H1 (cell line): Measurements from ENCODE around the gene SCARB2. TPM values are rescaled to one million over a fixed set of nuclear protein-coding genes. Genes with fewer than 3 reads are reported as not detected.
A peak's percentile ranks its signal among the peaks of the same experiment; 100 is the strongest.

ENCODE experiments used
- CTCF ChIA-PET: fragments of 300-600 bp; sonication (Branson Sonifier 250); formaldehyde crosslinking; loops from one replicate; lab custom pipeline; 2021; ENCODE audit not compliant: partially characterized antibody; lab: Charles Lee
- POLR2A ChIA-PET: fragments of 300-600 bp; sonication (Branson Sonifier 250); formaldehyde crosslinking; loops from one replicate; lab custom pipeline; 2021; ENCODE audit warnings: inconsistent platforms; ENCODE audit not compliant: partially characterized antibody; lab: Charles Lee
- DNase-seq, 2 experiments: peaks; one replicate each; pipeline versions ENCODE4 v3.0.0 to v3.0.0-alpha.2; 2010 to 2022; ENCODE audit warnings: low spot score in 2 of 2, low read depth in 1 of 2, mixed read lengths in 1 of 2
- FAIRE-seq: peaks from 2 replicates; lab custom pipeline; 2011; peaks lifted over from hg19 to GRCh38; lab: Jason Lieb, UNC
- H2AFZ ChIP-seq: 2 replicates; pipeline ENCODE4 v1.8.1; 2012; ENCODE audit warnings: low read length, inconsistent platforms
- H2AK5ac ChIP-seq: 2 replicates; pipeline ENCODE4 v1.6.1; 2013; ENCODE audit warnings: low read depth, low read length
- H2BK120ac ChIP-seq: replicated peaks from 2 replicates; pipeline ENCODE3; 2013; ENCODE audit warnings: low read depth, low read length, inconsistent platforms
- H2BK12ac ChIP-seq: 2 replicates; pipeline ENCODE4 v1.6.1; 2013; ENCODE audit warnings: low read depth, low read length
- H2BK15ac ChIP-seq: 2 replicates; pipeline ENCODE4 v1.6.1; 2013; ENCODE audit warnings: low read length
- H2BK20ac ChIP-seq: 2 replicates; pipeline ENCODE4 v1.6.1; 2013; ENCODE audit warnings: low read length
- H2BK5ac ChIP-seq: 2 replicates; pipeline ENCODE4 v1.6.1; 2013; ENCODE audit warnings: low read depth, low read length
- H3K14ac ChIP-seq: 2 replicates; pipeline ENCODE4 v1.6.1; 2013; ENCODE audit warnings: inconsistent platforms; ENCODE audit not compliant: insufficient read length
- H3K18ac ChIP-seq: 2 replicates; pipeline ENCODE4 v1.6.1; 2013; ENCODE audit warnings: low read length; ENCODE audit errors: extremely low read depth
- H3K23ac ChIP-seq: 2 replicates; pipeline ENCODE4 v1.6.1; 2013; ENCODE audit warnings: inconsistent platforms; ENCODE audit not compliant: insufficient read length
- H3K23me2 ChIP-seq: 2 replicates; pipeline ENCODE4 v1.6.1; 2013; ENCODE audit warnings: low read depth, low read length
- H3K27ac ChIP-seq: 2 replicates; pipeline ENCODE4 v1.6.1; 2011; ENCODE audit warnings: low read depth, low read length, inconsistent platforms
- H3K27me3 ChIP-seq, 4 experiments: replicated peaks in 1 of 4; 1 replicate in 1 of 4; 2 replicates in 3 of 4; pipeline versions ENCODE4 v1.6.1 to v1.8.1; 2011 to 2013; ENCODE audit warnings: low read length in 3 of 4, mild to moderate bottlenecking in 3 of 4, inconsistent platforms in 2 of 4, mixed read lengths in 2 of 4, moderate library complexity in 1 of 4; ENCODE audit not compliant: control insufficient read depth in 3 of 4, insufficient read depth in 3 of 4; ENCODE audit errors: extremely low read depth in 1 of 4
- H3K36me3 ChIP-seq, 4 experiments: 2 replicates each; pipeline versions ENCODE4 v1.6.1 to v1.8.1; 2011 to 2013; ENCODE audit warnings: mild to moderate bottlenecking in 4 of 4, low read length in 3 of 4, moderate library complexity in 2 of 4, control low read depth in 1 of 4, inconsistent platforms in 1 of 4; ENCODE audit not compliant: insufficient read depth in 4 of 4, control insufficient read depth in 2 of 4
- H3K4ac ChIP-seq: replicated peaks from 2 replicates; pipeline ENCODE3; 2013; ENCODE audit warnings: low read length, low read depth, mixed read lengths, inconsistent platforms; ENCODE audit not compliant: insufficient read length
- H3K4me1 ChIP-seq, 4 experiments: replicated peaks in 1 of 4; 1 replicate in 1 of 4; 2 replicates in 3 of 4; pipeline versions ENCODE4 v1.6.1 to v1.8.1; 2011 to 2013; ENCODE audit warnings: low read length in 3 of 4, inconsistent platforms in 2 of 4, mixed read lengths in 1 of 4; ENCODE audit not compliant: insufficient read depth in 4 of 4, control insufficient read depth in 3 of 4
- H3K4me2 ChIP-seq, 2 experiments: 2 replicates each; pipeline versions ENCODE4 v1.6.1 to v1.8.1; 2011 to 2013; ENCODE audit warnings: low read depth in 2 of 2, low read length in 2 of 2, control low read depth in 1 of 2, inconsistent platforms in 1 of 2, mild to moderate bottlenecking in 1 of 2; ENCODE audit not compliant: insufficient read depth in 1 of 2
- H3K4me3 ChIP-seq, 4 experiments: fragments of 200-600, 300-600 bp in 1 of 4; sonication (generic), shearing (Covaris generic), sonication (Bioruptor Twin) in 1 of 4; 2 replicates each; pipeline versions ENCODE4 v1.5.1 to v1.8.1; 2011 to 2016; ENCODE audit warnings: low read length in 4 of 4, low read depth in 3 of 4, control low read depth in 2 of 4, inconsistent platforms in 2 of 4, mild to moderate bottlenecking in 2 of 4, mixed read lengths in 1 of 4, moderate library complexity in 1 of 4; ENCODE audit not compliant: insufficient read depth in 2 of 4; ENCODE audit errors: extremely low read depth in 1 of 4
- H3K56ac ChIP-seq: replicated peaks from 2 replicates; pipeline ENCODE3; 2013; ENCODE audit warnings: low read depth, mild to moderate bottlenecking, mixed read lengths, low read length, inconsistent platforms; ENCODE audit not compliant: insufficient read length
- H3K79me1 ChIP-seq: 2 replicates; pipeline ENCODE4 v1.6.1; 2013; ENCODE audit warnings: low read depth, low read length, control low read depth
- H3K79me2 ChIP-seq, 2 experiments: 2 replicates each; pipeline versions ENCODE4 v1.6.1 to v1.8.1; 2012 to 2013; ENCODE audit warnings: low read length in 2 of 2, mild to moderate bottlenecking in 2 of 2, inconsistent platforms in 1 of 2; ENCODE audit not compliant: insufficient read depth in 2 of 2, control insufficient read depth in 1 of 2
- H3K9ac ChIP-seq, 4 experiments: replicated peaks in 1 of 4; 1 replicate in 1 of 4; 2 replicates in 3 of 4; pipeline versions ENCODE4 v1.6.1 to v1.8.1; 2011 to 2013; ENCODE audit warnings: low read depth in 3 of 4, low read length in 3 of 4, control low read depth in 2 of 4, mild to moderate bottlenecking in 2 of 4, moderate library complexity in 2 of 4, inconsistent platforms in 1 of 4; ENCODE audit errors: extremely low read depth in 1 of 4
- H3K9me3 ChIP-seq, 2 experiments: 2 replicates each; pipeline versions ENCODE4 v1.6.1 to v1.8.1; 2012 to 2013; ENCODE audit warnings: mild to moderate bottlenecking in 2 of 2, moderate library complexity in 2 of 2, control low read depth in 1 of 2, inconsistent platforms in 1 of 2, low read depth in 1 of 2, low read length in 1 of 2, mixed read lengths in 1 of 2; ENCODE audit not compliant: insufficient read depth in 2 of 2
- H4K20me1 ChIP-seq, 2 experiments: replicated peaks in 1 of 2; 2 replicates each; pipeline versions ENCODE3 to v1.8.1; 2011 to 2013; ENCODE audit warnings: inconsistent platforms in 2 of 2, low read length in 2 of 2, mild to moderate bottlenecking in 1 of 2; ENCODE audit not compliant: insufficient read depth in 2 of 2, control insufficient read depth in 1 of 2
- H4K5ac ChIP-seq: 2 replicates; pipeline ENCODE4 v1.6.1; 2013; ENCODE audit warnings: low read length, low read depth, mixed read lengths, inconsistent platforms; ENCODE audit not compliant: insufficient read length
- H4K8ac ChIP-seq: 2 replicates; pipeline ENCODE4 v1.8.0; 2013; ENCODE audit warnings: mild to moderate bottlenecking, moderate library complexity, low read length, inconsistent platforms; ENCODE audit not compliant: insufficient read depth; ENCODE audit errors: extremely low read depth
- H4K91ac ChIP-seq: replicated peaks from 2 replicates; pipeline ENCODE3; 2013; ENCODE audit warnings: low read length, mixed read lengths, inconsistent platforms; ENCODE audit not compliant: insufficient read length
- BRCA1 ChIP-seq: IDR thresholded peaks from 2 replicates; pipeline ENCODE4 v1.6.1; 2012; ENCODE audit warnings: low read depth, low read length, improper control_type of control experiment
- HDAC6 ChIP-seq: IDR thresholded peaks from one replicate; pipeline ENCODE4 v1.7.1; 2012; ENCODE audit warnings: low read depth, mild to moderate bottlenecking, inconsistent platforms, low read length, moderate library complexity
- JUND ChIP-seq: IDR thresholded peaks from 2 replicates; pipeline ENCODE4 v1.6.1; 2011; ENCODE audit warnings: mild to moderate bottlenecking, improper control_type of control experiment, low read length
- KDM5A ChIP-seq: fragments of 200-600 bp; IDR thresholded peaks from 2 replicates; pipeline ENCODE4 v1.7.1; 2012; ENCODE audit warnings: mild to moderate bottlenecking, low read length, inconsistent platforms, mixed read lengths
- RBBP5 ChIP-seq: IDR thresholded peaks from 2 replicates; pipeline ENCODE4 v1.7.1; 2012; ENCODE audit warnings: low read depth, mild to moderate bottlenecking, inconsistent platforms, low read length, moderate library complexity, borderline replicate concordance
- SP1 ChIP-seq: IDR thresholded peaks from 2 replicates; pipeline ENCODE4 v1.6.1; 2011; ENCODE audit warnings: low read depth, low read length
- TAF1 ChIP-seq: IDR thresholded peaks from 2 replicates; pipeline ENCODE4 v1.6.1; 2011; ENCODE audit warnings: mild to moderate bottlenecking, low read depth, low read length
- WGBS, 2 experiments: shearing (Covaris generic) in 1 of 2; methylation state at CpG; one replicate each; pipeline versions ENCODE4 v1.1.6 to v1.1.7; 2013 to 2015; ENCODE audit warnings: low lambda C conversion rate in 2 of 2, mixed read lengths in 2 of 2, inconsistent platforms in 1 of 2, low coverage in 1 of 2, missing lambda C conversion rate in 1 of 2; ENCODE audit not compliant: insufficient replicate concordance in 2 of 2, insufficient coverage in 1 of 2, insufficient read length in 1 of 2; ENCODE audit errors: extremely low coverage in 1 of 2, missing lambda C conversion rate in 1 of 2; 5-methylcytosine and 5-hydroxymethylcytosine counted together
- polyA plus RNA-seq, 7 experiments: library from polyadenylated mRNA; depleted of rRNA in 3 of 7; stranded (reverse) in 5 of 7; unstranded in 2 of 7; fragments of >200 nt in 5 of 7; fragments of 200-250 nt in 2 of 7; gene quantifications; 1 replicate in 5 of 7; 2 replicates in 1 of 7; 4 replicates in 1 of 7; pipeline versions ENCODE4 v1.2.1 to v1.2.3, GENCODE V29; 2011 to 2013; ENCODE audit warnings: missing spikeins in 2 of 7, mixed read lengths in 2 of 7
- total RNA-seq: library from RNA; stranded (reverse); fragmentation: NEBNext Ultra II Directional; extraction: Animal tissue kit (Norgen Biotek cat#: 25700); gene quantifications from 2 replicates; pipeline ENCODE4 v1.2.1, GENCODE V29; 2021

Gene SCARB2
- total and polyA plus RNA-seq, 2 of the 8 experiments (the other 6 are each of a cell fraction or from before 2014, with no cell fraction given), result 18.5 to 35.7 TPM

GRCh38 chr4:76179398-76180318 lies 34.0 kb downstream of the SCARB2 start:
- CTCF ChIA-PET, result interaction anchor here (0.6 to 9.0 kb wide), 64 partner anchors 9 to 579 kb away, joined by 3 to 153 read pairs (median 5); partner anchors contain the start of genes FAM47E and STBD1
- H4K20me1 ChIP-seq, result peaks cover 0 to 4% of the 10 kb centered on the region in 2 experiments
- H3K4me3 ChIP-seq, result no peak overlapping the region
- DNase-seq (peak; percentile 59 to 93), FAIRE-seq (peak; percentile 80)
- no peaks in the 10 kb centered on the region for H3K9me3 ChIP-seq
- no peak overlapping the region for H2BK120ac ChIP-seq
- H3K18ac ChIP-seq, result no peak overlapping the region
- no peak overlapping the region for H3K14ac ChIP-seq
- H2BK20ac ChIP-seq, result no peak overlapping the region
- POLR2A ChIA-PET, result interaction anchor here (1.1 to 1.5 kb wide), 3 partner anchors 31 to 198 kb away, joined by 3 to 4 read pairs (median 4); partner anchors contain the start of gene NUP54
- H4K91ac ChIP-seq, result no peak overlapping the region
- no peak overlapping the region for H4K5ac ChIP-seq
- no peak overlapping the region for H3K56ac ChIP-seq
- H3K4ac ChIP-seq, result no peak overlapping the region
- no peaks in the 10 kb centered on the region; a peak in 1 of 8 replicates for H3K36me3 ChIP-seq
- H3K79me1 ChIP-seq, result no peaks in the 10 kb centered on the region
- H3K27ac ChIP-seq, result no peak overlapping the region
- H2AFZ ChIP-seq, result no peak overlapping the region
- no peak overlapping the region for H4K8ac ChIP-seq
- H3K4me2 ChIP-seq, result no peak overlapping the region
- no peaks in the 10 kb centered on the region for H3K79me2 ChIP-seq
- H3K9ac ChIP-seq, result no peak overlapping the region
- H3K23me2 ChIP-seq, result no peaks in the 10 kb centered on the region
- no peaks in the 10 kb centered on the region for H3K4me1 ChIP-seq
- H2BK15ac ChIP-seq, result 0 out of 2 replicates have a peak overlapping the region, but pooled peaks have one; percentile 61
- H2BK5ac ChIP-seq, result no peak overlapping the region
- no peaks in the 10 kb centered on the region for H3K27me3 ChIP-seq
- H2AK5ac ChIP-seq, result no peak overlapping the region
- no peak overlapping the region for H3K23ac ChIP-seq
- H2BK12ac ChIP-seq, result no peak overlapping the region
- 64% methylated on average over 11 of the region's 11 CpGs; no CpG with 5 or more reads in 1 of the 2 experiments for WGBS, 2 experiments
- no peak for TF ChIP-seq JUND
- no peak for TF ChIP-seq BRCA1
- no peak for TF ChIP-seq RBBP5
- no peak for TF ChIP-seq SP1
- no peak for TF ChIP-seq TAF1
- no peak for TF ChIP-seq HDAC6
- TF ChIP-seq KDM5A, result no peak
